Activated naive CD8-positive, alpha-beta T cell treated with anti-CD3 and anti-CD28 coated beads, Interleukin-2, amount 50 U/mL, for 24 hours (primary cell): ENCODE measurements around the gene CFAP119.
"Not testable (repeated sequence)": the region's sequence is repeated elsewhere in the genome, so short reads cannot be mapped to it uniquely, and the experiment has no call there.

Experiments
- ATAC-seq: fragments of 150-1000 bp; cut with Tn5 transposase; one replicate; pipeline ENCODE4 v1.10.0; 2021
- DNase-seq: peaks from one replicate; pipeline ENCODE4 v3.0.0; 2021
- H3K27ac Mint-ChIP-seq: one replicate; pipeline ENCODE4 v1.8.0; 2021; ENCODE audit warnings: mild to moderate bottlenecking, mixed read lengths
- H3K27me3 Mint-ChIP-seq: one replicate; pipeline ENCODE4 v1.8.0; 2021; ENCODE audit warnings: mixed read lengths
- H3K36me3 Mint-ChIP-seq: one replicate; pipeline ENCODE4 v1.8.0; 2021; ENCODE audit warnings: low read depth, mixed read lengths
- H3K4me1 Mint-ChIP-seq: one replicate; pipeline ENCODE4 v1.8.0; 2021; ENCODE audit warnings: mixed read lengths
- H3K4me3 Mint-ChIP-seq: one replicate; pipeline ENCODE4 v1.8.0; 2021; ENCODE audit warnings: mild to moderate bottlenecking, moderate library complexity, mixed read lengths
- H3K9me3 Mint-ChIP-seq: one replicate; pipeline ENCODE4 v1.8.0; 2021; ENCODE audit warnings: mixed read lengths

CFAP119 gene

GRCh38 chr16:30761928-30762902 is at the start of gene CFAP119, which contains the start of gene RNF40:
Gene CFAP119, minus strand, starts transcription at chr16:30762062. Its CDS starts 314 bp downstream, at chr16:30761748.
Gene RNF40, plus strand, starts transcription at chr16:30762322. Its CDS starts 224 bp downstream, at chr16:30762546.
- Mint-ChIP-seq H3K27ac (peak within 1 kb of the TSS; percentile 86), H3K4me1 (peaks cover 31% of the 10 kb centered on the region), H3K9me3 (no peaks in the 10 kb centered on the region), H3K36me3 (peaks cover 29% of the 10 kb centered on the region), H3K4me3 (peak within 1 kb of the TSS; percentile 91), H3K27me3 (no peaks in the 10 kb centered on the region)
- peak; percentile 97 for ATAC-seq
- peak; percentile 93 for DNase-seq

- H3K9me3 Mint-ChIP-seq, H3K36me3 Mint-ChIP-seq, H3K4me3 Mint-ChIP-seq, DNase-seq, H3K27ac Mint-ChIP-seq, ATAC-seq, H3K27me3 Mint-ChIP-seq: not testable (repeated sequence)
- H3K4me1 Mint-ChIP-seq, result peaks cover 27% of the 10 kb centered on the region
These were observed 47.8 kb upstream of the CFAP119 start for GRCh38 chr16:30809675-30810074.

- ATAC-seq, H3K36me3 Mint-ChIP-seq, H3K27ac Mint-ChIP-seq, H3K27me3 Mint-ChIP-seq, DNase-seq, H3K4me3 Mint-ChIP-seq, H3K9me3 Mint-ChIP-seq: not testable (repeated sequence)
- H3K4me1 Mint-ChIP-seq, result peaks cover 23% of the 10 kb centered on the region
These were observed 47.1 kb upstream of the CFAP119 start for GRCh38 chr16:30808890-30809426.

- H3K27me3 Mint-ChIP-seq, result peaks cover 1% of the 10 kb centered on the region
- H3K9me3 Mint-ChIP-seq, result no peaks in the 10 kb centered on the region
- ATAC-seq (no peak), DNase-seq (no peak)
- no peak overlapping the region for H3K27ac Mint-ChIP-seq
- no peaks in the 10 kb centered on the region for H3K36me3 Mint-ChIP-seq
- H3K4me3 Mint-ChIP-seq, result no peak overlapping the region
- H3K4me1 Mint-ChIP-seq, result peaks cover 18% of the 10 kb centered on the region
These were observed 46.3 kb upstream of the CFAP119 start for GRCh38 chr16:30808146-30808545.

GRCh38 chr16:30805370-30806169 is 43.7 kb upstream of the CFAP119 start:
- Mint-ChIP-seq H3K4me3 (peak overlapping the region; percentile 66), H3K9me3 (no peaks in the 10 kb centered on the region), H3K27me3 (peaks cover 1% of the 10 kb centered on the region), H3K27ac (peak overlapping the region; percentile 78), H3K4me1 (peaks cover 18% of the 10 kb centered on the region), H3K36me3 (no peaks in the 10 kb centered on the region)
- DNase-seq (peak; percentile 61), ATAC-seq (peak; percentile 77)

GRCh38 chr16:30805056-30805369 is 43.2 kb upstream of the CFAP119 start:
- Mint-ChIP-seq H3K4me3 (peak overlapping the region; percentile 66), H3K9me3 (no peaks in the 10 kb centered on the region), H3K4me1 (peaks cover 18% of the 10 kb centered on the region), H3K36me3 (no peaks in the 10 kb centered on the region), H3K27ac (peak overlapping the region; percentile 76), H3K27me3 (peaks cover 1% of the 10 kb centered on the region)
- ATAC-seq, result peak; percentile 48
- DNase-seq, result peak; percentile 41

- Mint-ChIP-seq H3K4me1 (peaks cover 18% of the 10 kb centered on the region), H3K27ac (no peak overlapping the region), H3K9me3 (no peaks in the 10 kb centered on the region), H3K36me3 (no peaks in the 10 kb centered on the region), H3K27me3 (no peaks in the 10 kb centered on the region), H3K4me3 (no peak overlapping the region)
- DNase-seq, result no peak
- ATAC-seq, result no peak
These were observed 41.1 kb upstream of the CFAP119 start for GRCh38 chr16:30802936-30803335.

GRCh38 chr16:30797670-30798309 is 35.9 kb upstream of the CFAP119 start:
- Mint-ChIP-seq H3K4me3 (no peak overlapping the region), H3K27ac (no peak overlapping the region), H3K27me3 (no peaks in the 10 kb centered on the region), H3K36me3 (no peaks in the 10 kb centered on the region), H3K9me3 (no peaks in the 10 kb centered on the region), H3K4me1 (no peaks in the 10 kb centered on the region)
- no peak for ATAC-seq
- DNase-seq, result no peak

GRCh38 chr16:30794634-30795033 is 32.8 kb upstream of the CFAP119 start:
- no peaks in the 10 kb centered on the region for H3K4me1 Mint-ChIP-seq
- H3K4me3 Mint-ChIP-seq, result no peak overlapping the region
- H3K27me3 Mint-ChIP-seq, result no peaks in the 10 kb centered on the region
- no peak for DNase-seq
- no peak for ATAC-seq
- H3K36me3 Mint-ChIP-seq, result no peaks in the 10 kb centered on the region
- no peaks in the 10 kb centered on the region for H3K9me3 Mint-ChIP-seq
- H3K27ac Mint-ChIP-seq, result no peak overlapping the region

- Mint-ChIP-seq H3K9me3 (no peaks in the 10 kb centered on the region), H3K27ac (no peak overlapping the region), H3K4me1 (no peaks in the 10 kb centered on the region), H3K27me3 (no peaks in the 10 kb centered on the region), H3K4me3 (no peak overlapping the region), H3K36me3 (no peaks in the 10 kb centered on the region)
- ATAC-seq, result no peak
- DNase-seq, result no peak
These were observed 31.7 kb upstream of the CFAP119 start for GRCh38 chr16:30793508-30794069.

GRCh38 chr16:30787613-30788378 is 25.9 kb upstream of the CFAP119 start:
- peaks cover 7% of the 10 kb centered on the region for H3K4me1 Mint-ChIP-seq
- H3K27ac Mint-ChIP-seq, result no peak overlapping the region
- H3K27me3 Mint-ChIP-seq, result peaks cover 4% of the 10 kb centered on the region
- ATAC-seq, result no peak
- no peak for DNase-seq
- no peaks in the 10 kb centered on the region for H3K9me3 Mint-ChIP-seq
- H3K36me3 Mint-ChIP-seq, result no peaks in the 10 kb centered on the region
- peak overlapping the region; percentile 79 for H3K4me3 Mint-ChIP-seq

- peaks cover 4% of the 10 kb centered on the region for H3K27me3 Mint-ChIP-seq
- DNase-seq, result peak; percentile 32
- peaks cover 7% of the 10 kb centered on the region for H3K4me1 Mint-ChIP-seq
- peak within 1 kb of the TSS; percentile 79 for H3K4me3 Mint-ChIP-seq
- H3K36me3 Mint-ChIP-seq, result no peaks in the 10 kb centered on the region
- H3K27ac Mint-ChIP-seq, result peak within 1 kb of the TSS; percentile 19
- H3K9me3 Mint-ChIP-seq, result no peaks in the 10 kb centered on the region
- ATAC-seq, result peak; percentile 20
These were observed 25.2 kb upstream of the CFAP119 start, which contains the start of gene ZNF629 for GRCh38 chr16:30786936-30787612. Gene ZNF629, minus strand, starts transcription at chr16:30787205. Its CDS starts 2,723 bp downstream, at chr16:30784482.
